ENCODE results near the gene DLGAP3.

The DLGAP3 gene

GRCh38 chr1:34928066-34928696, 1.3 kb downstream of the DLGAP3 start:
- no peak for DNase-seq

GRCh38 chr1:34927316-34927715, 2.1 kb downstream of the DLGAP3 start:
- DNase-seq, result no peak

GRCh38 chr1:34926894-34927293, 2.6 kb downstream of the DLGAP3 start:
- DNase-seq, result no peak

DNA sequence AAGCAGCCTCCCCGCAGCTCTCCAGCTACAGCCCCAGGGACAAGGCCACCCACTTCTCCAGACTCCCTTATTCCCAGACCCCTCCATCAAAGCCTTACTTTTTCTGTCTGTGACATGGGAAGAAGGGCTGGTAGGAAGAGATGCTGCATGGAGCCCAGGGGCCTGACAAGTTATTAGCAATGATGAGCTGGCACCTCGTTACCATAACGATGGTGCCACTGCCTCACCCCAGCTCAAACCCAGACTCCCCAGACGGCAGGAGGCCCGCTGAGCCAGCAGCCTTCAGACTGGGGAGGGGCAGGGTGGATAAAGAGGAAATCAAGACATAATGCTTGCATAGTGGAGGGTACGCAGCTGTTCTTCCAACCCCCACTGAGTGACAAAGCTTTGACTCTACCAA, 3.3 kb downstream of the DLGAP3 start:
- DNase-seq, result no peak

- no peak for DNase-seq
Observed at GRCh38 chr1:34925730-34926129, 3.7 kb downstream of the DLGAP3 start.

- DNase-seq, result peak; percentile 38
Observed at GRCh38 chr1:34924759-34925555, 4.5 kb downstream of the DLGAP3 start.

DNA sequence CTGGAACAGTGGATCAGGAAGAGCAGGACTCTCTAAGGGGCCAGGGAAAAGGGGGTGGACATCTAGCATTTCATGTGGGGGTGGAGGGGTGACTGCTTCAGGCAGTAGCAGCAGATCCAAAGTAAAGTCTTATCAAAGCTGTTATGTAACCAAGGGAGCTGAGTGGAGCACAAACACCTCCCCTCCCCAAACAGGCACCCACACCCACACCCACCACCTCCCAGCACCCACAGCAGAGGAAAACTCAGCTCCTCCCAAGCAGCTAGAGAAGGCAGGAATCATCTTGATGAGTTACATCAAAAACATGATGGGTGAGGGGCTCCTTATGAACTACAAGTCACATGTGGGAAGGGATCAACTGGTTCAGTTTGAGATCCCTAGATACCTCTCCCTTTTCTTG, 6.0 kb downstream of the DLGAP3 start:
- DNase-seq, result no peak

- DNase-seq, result no peak
Observed at GRCh38 chr1:34918977-34919561, 10.4 kb downstream of the DLGAP3 start.

- no peak for DNase-seq
Observed at GRCh38 chr1:34918386-34918976, 11.0 kb downstream of the DLGAP3 start.

GRCh38 chr1:34917017-34917416, 12.4 kb downstream of the DLGAP3 start:
- no peak for DNase-seq

DNA sequence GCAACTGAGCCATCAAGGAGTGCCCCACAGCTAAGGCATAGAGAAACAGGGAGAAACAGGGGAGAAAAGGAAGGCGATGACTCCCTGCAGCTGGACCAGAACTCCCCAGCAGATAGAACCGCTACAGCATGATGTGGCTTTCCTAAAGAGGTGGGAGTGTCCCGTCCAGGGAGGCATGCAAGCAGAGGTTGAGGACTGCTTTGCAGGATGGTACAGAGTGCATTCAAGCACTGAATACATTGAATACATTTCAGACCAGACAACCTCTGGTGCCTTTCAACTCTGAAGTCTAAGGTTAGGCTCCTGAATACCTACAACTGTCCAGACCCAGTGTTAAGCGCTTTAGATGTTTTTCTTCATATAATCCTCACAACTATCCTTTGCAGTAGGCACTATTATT, 13.3 kb downstream of the DLGAP3 start:
- DNase-seq, result no peak

- DNase-seq, result no peak
Observed at GRCh38 chr1:34915521-34915920, 13.9 kb downstream of the DLGAP3 start.

GRCh38 chr1:34914958-34915357, 14.5 kb downstream of the DLGAP3 start:
- no peak for DNase-seq

- DNase-seq, result no peak
Observed at GRCh38 chr1:34911465-34911864, 18.0 kb downstream of the DLGAP3 start.

GRCh38 chr1:34910425-34910824, 19.0 kb downstream of the DLGAP3 start:
- DNase-seq, result no peak

- no peak for DNase-seq
Observed at GRCh38 chr1:34908369-34908768, 21.1 kb downstream of the DLGAP3 start.

GRCh38 chr1:34907487-34908090, 21.9 kb downstream of the DLGAP3 start:
- DNase-seq, result no peak

DNA sequence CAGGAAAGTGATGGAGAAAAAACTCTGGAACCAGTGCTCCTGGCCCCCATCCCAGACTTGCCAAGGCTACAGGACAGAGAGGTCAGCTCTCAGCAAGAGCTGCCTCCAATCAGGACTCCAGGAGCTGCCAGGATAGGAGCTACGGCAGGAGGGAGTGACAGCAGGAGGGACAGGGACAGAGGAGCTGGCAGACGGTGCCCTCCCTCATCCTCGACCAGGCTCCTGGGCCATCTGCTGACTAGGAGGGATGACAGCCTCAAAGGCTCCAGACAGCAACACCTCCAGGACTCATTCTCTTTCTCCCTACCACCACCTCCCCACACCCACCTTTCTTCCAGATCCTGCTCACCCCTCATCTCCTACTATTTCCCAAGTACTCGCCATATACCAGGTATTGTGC, 22.7 kb downstream of the DLGAP3 start:
- DNase-seq, result no peak

GRCh38 chr1:34906222-34906621, 23.2 kb downstream of the DLGAP3 start:
- DNase-seq, result no peak

DNA sequence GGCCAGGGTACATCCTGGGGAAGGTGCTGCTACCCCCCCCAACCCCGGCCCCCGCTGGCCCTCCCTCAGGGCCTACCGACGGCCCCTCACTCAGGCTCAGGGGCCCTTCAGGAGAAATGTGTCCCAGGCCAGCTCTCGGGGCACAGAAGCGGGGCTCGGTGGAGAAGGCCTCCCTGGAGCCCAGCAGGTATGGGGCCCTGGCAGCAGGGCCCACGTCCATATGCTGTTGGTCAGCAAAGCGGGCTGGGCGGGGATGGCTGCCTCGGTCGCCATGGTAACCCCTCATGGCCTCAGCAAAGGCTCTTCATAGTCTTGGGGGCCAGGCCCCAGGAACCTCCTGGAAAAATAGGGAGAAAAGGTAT, 24.4 kb downstream of the DLGAP3 start:
- DNase-seq, result no peak

GRCh38 chr1:34904236-34905097, 25.0 kb downstream of the DLGAP3 start:
- DNase-seq, result no peak

GRCh38 chr1:34901919-34902318, 27.5 kb downstream of the DLGAP3 start:
- DNase-seq, result no peak
